ENCODE measurements around the gene MCOLN3.
A peak's percentile ranks its signal among the peaks of the same experiment; 100 is the strongest.

MCOLN3 gene, protein sequence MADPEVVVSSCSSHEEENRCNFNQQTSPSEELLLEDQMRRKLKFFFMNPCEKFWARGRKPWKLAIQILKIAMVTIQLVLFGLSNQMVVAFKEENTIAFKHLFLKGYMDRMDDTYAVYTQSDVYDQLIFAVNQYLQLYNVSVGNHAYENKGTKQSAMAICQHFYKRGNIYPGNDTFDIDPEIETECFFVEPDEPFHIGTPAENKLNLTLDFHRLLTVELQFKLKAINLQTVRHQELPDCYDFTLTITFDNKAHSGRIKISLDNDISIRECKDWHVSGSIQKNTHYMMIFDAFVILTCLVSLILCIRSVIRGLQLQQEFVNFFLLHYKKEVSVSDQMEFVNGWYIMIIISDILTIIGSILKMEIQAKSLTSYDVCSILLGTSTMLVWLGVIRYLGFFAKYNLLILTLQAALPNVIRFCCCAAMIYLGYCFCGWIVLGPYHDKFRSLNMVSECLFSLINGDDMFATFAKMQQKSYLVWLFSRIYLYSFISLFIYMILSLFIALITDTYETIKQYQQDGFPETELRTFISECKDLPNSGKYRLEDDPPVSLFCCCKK

DNA sequence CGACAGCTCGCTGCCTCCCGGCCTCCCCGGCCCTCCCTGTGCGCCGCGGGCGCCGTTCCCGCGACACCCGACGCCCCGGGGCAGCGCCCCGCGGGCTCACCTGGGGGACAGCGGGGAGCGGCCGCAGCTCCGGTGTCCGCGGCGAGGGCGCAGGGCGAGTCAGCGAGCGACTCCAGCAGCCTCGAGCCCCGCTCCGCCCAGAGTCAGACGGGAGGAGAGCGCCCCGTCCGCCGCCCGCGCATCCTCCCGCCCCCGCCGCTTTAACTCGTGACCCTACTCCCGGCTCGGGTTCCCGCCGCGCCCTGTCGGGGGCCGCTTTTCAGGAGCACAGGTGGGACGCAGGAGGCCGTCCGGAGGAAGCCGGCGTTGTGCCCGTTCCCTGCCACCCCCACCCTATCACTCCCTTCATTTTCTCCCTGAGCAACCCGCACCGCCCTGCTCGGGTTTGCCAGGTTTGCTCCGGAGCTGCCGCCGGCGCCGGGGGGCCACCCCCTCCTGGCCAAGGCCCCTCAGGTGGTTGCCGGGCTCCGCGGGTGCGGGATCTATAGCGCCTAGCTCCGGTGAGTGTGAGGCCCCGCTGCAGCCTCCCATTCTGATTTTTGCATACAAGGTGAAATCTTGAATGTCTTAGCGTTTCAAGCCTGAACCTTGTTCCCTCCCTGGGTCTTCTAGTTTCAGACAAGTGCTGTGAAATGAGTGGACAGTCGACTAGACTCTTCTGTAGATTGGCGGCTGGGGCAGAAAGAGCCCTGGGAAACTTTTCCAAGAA lies at the start of gene MCOLN3:
Gene MCOLN3, minus strand, starts transcription at position 205 of the 769 bp plus-strand sequence. CDS start 3,140 bp downstream, outside the sequence.
- DNase-seq, result peak; percentile 22

DNA sequence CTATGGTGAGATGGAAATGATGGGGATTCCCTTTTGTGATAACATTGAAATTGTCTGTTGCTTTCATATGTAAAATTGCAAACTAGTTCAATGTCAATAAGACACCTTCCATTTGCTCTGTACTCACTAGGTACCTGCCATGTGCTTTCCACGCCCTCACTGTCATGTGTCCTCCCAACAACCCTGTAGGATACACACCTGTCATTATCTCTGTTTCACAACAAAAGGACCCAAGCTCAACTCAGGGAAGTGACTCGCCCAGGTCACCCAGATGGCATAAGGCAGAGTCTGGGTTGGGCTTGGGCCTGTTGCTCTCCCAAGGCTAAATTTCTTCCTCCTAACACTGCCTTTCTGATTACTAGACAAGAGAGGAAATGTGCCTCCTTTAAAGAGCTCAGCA lies 45.3 kb upstream of the MCOLN3 start:
- no peak for DNase-seq

DNA sequence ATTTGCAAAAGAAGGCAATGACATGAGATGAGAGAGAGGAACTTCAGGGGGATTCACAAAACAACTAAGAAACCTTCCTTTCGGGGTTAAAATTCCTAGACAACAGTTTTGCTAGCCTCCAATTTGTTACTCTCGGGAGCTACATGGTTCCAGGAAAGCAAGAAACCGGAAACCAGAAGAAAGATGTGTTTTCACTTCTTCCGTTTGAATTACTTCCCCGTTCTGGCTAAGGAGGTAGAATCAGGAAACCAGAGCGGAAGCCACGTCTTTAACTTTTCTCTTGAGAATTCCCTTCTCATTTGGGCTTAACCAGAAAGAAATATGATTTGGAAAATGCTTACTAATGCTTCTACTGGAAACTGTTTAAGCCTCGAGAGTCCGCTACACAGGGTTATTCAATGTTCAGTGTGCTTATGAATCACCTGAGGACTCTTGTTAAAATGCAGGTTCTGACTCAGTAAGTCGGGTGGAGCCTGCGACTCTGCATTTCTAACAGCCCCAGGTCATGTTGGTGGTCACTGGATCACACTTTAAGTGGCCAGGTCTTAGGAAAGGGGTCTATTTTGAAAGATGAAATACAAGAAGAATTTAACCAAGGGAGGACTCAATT lies 43.5 kb upstream of the MCOLN3 start:
- peak; percentile 15 for DNase-seq

DNA sequence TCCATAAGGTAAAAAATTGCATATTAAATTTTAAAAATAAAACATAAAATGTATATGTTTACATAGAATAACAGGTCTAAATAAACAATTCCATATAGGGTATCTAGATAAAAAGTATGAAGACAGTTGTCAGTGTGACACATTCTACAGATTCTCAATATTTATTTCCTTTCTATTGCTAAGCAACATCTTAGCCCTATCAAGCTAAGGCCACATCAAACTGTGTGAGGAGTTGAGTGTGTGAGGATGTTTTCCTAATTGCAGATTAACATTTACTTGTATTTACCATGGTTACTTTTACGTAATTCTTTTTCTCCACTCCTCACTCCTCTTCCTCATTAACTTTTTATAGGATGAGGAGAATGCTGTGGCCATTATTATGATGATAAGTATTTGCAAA lies 41.9 kb upstream of the MCOLN3 start:
- peak; percentile 27 for DNase-seq

DNA sequence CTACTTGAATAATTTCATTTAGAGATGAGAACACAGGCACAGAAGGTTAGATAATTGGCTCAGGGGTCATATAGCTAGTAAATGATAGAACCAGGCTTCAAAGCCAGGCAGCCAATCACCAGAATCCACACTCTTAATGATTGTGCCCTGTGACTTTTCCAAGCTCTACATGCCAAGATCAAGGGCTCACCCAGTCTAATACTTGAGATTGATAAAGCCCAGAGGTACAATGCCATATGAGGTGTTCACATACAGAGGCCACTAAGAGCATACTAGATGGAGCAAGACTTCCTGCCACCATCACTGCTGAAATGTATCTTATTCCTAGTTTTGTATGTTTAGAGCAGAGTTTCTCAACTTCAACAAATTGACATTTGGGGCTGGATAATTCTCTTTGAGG lies 40.9 kb upstream of the MCOLN3 start:
- no peak for DNase-seq

DNA sequence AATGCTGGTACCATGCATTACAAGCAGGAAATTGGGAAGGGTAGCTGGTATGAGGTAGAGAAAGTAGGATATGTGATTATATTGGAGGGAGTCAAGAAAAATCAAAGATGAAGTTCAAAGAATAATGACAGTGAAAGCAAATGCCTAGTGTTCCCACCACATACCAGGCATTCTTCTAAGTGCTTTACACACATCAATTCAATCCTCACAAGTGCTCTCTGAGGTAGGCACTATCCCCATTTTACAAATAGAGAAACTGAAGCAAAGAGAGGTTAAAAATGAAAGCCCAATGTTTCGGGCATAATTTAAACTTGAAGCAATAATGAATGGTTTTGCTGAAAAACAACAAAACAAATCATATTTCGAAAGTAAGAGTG lies 40.1 kb upstream of the MCOLN3 start:
- no peak for DNase-seq

DNA sequence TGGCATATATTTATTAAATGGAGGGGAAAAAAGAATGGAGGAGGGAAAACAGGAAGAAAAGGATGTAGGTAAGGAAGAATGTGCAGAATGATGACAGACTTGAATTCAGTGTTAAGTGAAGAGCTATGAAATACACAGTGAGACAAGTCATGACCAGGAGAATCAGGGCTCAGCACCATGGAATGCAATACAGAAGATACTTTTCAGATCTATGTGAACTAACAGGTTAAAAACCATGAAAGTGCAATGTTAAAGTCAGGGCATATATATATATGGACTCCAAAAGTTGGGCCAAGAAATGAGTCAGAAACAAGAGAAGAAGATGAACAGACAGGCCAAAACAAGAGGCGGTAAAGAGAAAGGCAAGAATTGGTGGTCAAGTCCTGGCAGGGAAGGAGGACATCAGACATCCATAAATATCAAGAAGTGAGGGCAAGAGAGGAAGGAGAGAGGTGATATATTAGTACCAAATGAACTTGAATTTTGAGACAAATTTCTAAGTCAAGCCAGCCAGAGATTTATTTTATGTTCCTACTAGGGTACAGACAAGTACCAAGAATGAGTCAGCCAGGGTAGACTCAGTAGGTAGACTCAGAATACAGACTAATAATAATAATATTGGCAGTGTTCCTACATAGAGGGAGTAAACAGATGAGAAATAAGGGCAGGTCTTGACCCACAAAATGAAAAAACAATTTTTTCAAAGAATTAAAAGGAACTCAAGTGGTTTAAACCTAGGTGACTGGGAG lies 39.5 kb upstream of the MCOLN3 start:
- DNase-seq, result peak; percentile 15

DNA sequence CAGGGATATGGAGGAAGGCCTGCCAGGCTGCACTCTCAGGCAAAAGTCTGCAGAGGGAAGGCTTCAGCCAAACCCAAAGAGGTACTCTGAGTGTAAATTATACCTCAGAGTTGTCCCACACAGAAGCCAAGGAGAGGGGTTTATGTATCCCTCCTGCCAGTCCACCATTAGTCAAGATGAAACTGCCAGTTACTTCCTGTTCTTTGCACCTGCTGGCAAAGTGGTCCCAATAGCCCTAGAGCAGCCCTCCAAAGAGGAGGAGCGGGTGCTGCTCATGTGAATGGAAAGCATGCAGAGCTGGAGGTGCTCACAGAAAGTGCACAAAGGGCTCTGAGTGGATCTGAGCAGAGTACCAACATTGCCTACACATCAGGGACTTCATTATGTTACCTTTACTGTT lies 37.1 kb upstream of the MCOLN3 start:
- DNase-seq, result no peak

DNA sequence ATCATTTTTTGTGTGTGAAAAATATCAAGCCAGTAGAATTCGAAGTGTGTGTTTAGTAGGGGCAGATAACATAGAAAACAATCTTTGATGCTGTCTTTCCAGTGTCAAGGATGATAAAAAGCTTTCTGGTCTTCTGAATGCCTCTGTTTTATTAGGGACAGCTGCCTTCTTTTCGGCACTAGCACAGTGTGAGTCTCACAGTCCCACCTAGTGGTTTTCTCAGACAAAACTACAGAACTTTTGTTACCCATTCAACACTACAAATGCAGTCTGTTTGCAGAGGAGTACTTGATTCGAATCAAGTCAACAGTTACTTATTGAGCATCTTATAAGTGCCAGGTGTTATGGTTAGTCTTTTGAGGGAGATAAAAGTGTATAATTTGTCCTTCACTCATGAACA lies 30.6 kb upstream of the MCOLN3 start:
- peak; percentile 25 for DNase-seq

DNA sequence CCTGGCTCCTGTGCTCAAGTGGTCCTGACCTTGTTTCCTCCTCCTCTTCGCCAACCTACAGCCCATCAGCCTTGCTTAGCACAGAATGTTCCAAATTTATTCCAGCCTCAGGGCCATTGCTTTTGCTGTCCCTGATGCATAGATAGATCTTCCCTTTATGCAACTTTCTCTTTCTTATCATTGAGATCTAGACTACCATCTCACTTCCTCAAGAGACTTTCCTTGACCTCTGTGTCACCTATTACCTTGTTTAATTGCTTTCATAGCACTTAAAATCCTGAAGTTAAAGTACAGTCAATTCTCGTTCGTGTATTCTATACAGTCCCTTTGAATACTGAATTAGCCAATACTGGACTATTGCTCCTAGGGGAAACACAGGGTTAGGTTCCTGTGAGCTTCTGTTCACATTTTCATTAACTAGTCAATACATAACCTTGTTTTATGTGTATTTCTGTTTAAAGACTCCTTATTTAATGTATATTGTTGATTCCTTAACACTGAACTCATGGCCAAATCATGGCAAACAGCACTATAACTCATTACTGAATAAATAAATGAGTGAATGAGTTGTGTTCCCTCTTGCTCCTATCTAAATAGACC lies 26.2 kb upstream of the MCOLN3 start:
- DNase-seq, result no peak

DNA sequence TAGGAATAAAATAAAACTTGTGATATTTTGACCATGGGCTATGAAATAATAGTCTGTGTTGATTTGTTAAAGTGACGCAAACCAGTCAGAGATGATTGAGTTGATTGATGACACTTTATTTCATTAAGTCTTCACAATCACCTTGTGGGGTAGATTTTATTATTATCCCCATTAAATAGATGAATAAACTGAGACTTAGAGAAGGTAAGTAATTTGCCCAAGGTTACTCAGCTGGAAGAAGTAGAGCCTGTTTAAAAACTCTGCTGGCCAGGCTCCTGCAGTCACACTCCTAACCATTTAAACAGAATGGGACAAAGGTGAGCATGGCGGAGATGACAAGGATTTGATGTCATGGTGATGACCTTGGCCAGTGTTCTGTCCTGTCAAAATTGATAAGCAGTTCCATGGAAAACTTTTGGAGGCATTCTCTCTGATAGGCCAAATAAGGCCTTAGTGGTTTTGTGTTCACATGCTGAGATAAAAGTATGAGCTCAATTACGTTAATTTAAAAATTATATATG lies 22.7 kb upstream of the MCOLN3 start:
- no peak for DNase-seq

DNA sequence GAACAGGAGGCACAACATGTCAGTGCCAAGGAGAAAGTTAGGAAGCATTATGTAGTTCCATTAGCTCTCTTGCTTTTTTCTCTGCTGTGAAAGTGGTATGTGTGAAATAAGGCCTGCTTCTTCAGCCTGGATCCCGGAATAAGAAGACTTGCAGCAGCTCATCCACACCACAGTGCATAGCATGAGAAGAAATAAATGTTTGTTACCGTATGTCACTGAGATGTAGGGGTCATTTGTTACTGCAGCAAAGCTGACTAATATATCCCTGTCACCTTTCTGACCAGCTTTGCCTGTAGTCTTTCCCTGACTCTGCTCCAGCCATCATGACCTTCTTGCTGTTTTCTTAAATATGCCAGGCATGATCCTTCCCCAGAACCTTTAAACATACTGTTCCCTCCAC lies 20.5 kb upstream of the MCOLN3 start:
- DNase-seq, result no peak

DNA sequence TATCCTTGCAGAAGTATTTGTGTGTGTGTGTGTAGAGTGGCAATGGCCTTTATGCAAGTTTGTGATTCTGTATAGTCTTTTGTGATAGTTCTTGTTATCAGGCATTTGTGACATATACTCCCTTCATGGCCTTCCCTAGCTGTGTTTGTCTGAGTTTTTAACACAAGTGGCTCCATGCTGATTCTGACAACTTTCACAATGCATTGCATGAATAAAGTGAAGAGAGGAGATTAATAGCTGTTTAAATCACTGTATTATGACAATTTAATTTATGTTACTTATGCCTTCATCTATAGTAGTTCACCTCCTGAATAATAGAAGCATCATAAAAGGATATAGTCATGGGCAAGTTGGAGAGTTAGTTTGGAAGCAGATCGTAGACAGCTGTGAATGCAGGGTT lies 17.2 kb upstream of the MCOLN3 start:
- DNase-seq, result no peak

DNA sequence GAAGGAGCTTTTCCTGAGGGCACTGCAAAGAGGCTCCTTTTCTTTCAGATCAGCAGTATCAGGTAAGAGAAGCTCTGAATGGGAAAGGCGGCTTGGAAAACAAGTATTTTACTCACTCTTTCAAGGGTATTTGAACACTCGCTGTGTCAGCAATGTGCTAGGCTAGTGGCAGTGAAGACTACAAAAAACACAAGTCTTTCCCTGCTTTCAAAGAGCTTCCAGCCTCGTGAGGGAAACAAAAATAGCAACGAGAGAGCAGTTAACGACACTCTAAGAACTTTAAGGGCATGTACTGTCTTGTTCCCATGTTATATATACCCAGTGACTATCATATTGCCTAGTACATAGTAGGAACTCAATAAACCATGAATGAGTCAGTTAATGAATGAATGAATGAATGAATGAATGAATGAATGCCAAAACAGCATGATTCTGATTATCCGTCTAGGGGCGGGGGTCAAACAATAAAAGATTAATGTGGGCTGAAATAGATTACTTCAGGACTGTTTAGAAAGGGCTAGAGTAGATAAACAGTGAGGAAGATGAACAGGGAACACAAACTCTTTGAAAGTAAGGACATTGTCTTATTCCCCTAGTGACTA lies 14.2 kb upstream of the MCOLN3 start:
- DNase-seq, result no peak

DNA sequence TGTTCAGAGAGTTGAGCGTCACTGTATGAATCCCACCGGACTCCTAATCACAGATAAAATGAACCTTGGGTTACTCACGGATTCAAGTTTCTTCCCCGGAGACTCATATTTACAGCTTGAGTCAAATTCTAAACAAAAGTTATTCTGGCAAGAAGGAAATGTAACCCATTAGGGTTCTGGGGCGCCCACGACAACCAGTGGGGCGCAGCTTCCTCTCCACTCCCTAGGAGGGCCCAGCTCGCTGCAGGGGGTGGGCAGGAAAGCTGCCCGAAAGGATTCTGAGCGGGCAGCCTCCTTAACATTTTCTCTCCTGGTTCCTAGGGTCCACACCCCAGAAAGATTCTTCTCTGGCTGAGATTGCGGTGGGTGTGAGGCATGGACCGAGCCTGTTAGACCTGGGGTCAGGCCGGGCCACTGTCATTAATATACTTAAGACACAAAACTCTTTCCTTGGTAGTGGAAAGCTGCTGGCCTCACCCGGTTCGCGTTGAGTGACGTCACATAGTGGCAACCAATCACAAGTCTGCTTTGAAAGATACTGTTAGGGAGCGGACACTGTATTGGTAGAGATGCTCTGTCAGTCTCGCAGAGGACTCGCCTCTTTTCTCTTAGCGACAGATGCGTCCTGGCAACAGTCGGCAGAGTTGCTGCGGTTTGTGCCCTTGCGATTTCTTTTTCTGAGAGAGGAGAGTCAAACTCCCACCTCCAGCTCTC lies 13.6 kb upstream of the MCOLN3 start:
- peak; percentile 94 for DNase-seq

DNA sequence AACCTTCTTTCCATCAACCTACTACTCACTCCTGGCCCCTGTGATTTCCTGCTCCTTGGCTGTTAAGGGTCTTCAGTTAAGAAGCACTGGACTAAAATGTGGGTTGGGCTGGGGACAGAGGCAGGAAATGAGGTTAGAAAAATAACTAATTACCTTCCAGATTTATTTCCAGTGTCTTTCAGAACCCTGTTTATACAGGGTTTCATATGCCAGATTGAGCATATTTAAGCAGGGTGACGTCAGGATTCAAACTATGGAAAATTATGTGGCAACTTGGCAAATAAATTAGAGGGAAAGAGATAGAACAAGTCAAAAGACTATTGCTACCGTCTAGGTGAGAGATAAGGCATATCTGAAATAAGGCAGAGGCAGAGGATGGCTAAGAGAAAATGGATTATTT lies 11.7 kb upstream of the MCOLN3 start:
- DNase-seq, result no peak

DNA sequence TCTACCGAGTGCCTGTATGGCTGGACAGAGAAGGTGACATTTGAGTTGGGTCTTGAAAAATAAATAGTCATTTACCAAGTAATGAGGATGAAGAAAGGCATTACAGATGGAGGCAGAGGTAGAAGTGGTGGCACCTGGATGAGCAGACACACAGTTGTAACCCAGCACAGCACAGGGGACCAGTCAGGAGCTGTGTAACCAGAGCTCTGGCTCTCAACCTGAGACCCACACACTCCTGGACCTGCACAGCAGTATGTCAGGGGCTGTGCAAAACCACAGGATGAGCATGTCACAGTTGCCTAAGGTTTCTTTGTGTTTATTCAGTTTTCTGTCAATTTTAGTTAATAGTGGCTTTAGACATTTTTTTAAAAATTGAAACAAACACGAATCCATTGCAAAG lies 11.3 kb upstream of the MCOLN3 start:
- no peak for DNase-seq

DNA sequence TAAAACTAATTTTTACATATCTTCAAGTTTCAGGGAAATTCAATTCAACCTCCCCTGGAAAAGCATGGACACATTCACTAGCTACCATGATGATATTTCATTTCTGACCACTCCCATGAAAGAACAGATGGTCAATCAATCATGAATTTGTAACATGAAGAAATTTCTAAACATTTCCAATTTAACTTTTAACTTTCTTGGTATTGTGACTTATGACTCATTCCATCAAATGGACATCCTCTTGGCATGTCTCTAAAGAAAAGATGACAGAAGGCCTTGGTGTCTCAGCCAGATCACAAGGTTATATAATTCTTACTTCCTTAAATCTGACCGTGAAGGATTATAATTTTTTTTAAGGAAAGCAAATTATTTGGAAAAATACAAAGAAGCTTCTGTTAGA lies 10.5 kb upstream of the MCOLN3 start:
- DNase-seq, result no peak

DNA sequence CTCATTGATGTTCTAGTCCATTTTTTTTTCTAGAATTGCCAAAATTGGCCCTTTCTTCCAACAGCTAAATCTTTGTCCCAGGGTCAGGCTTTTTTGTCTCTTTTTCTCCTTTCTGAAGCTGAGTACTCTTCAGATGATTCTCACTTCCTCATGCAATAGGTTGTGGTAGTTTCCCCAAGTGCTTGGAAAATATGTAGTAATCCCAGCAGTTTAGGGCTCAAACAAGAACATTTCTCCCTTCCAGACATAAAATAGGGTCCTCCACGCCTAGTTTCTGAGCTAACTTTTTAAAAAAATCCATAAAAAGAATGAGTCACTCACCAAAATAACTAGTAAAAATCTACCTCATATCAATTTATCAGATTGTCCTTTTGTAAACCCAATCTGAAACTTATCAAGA lies 10.0 kb upstream of the MCOLN3 start:
- DNase-seq, result no peak

DNA sequence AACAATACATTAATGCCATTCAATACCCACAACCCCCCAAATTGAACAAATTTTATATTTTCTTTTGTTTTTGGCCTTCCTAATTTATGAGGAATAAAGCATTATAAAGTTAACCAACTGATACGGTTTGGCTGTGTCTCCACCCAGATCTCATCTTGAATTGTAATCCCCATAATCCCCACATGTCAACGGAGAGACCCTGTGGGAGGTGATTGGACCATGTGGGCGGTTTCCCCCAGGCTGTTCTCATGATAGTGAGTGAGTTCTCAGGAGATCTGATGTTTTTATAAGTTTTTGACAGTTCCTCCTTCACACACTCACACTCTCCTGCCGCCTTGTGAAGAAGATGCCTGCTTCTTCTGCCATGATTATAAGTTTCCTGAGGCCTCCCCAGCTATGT lies 6.4 kb upstream of the MCOLN3 start:
- DNase-seq, result no peak

DNA sequence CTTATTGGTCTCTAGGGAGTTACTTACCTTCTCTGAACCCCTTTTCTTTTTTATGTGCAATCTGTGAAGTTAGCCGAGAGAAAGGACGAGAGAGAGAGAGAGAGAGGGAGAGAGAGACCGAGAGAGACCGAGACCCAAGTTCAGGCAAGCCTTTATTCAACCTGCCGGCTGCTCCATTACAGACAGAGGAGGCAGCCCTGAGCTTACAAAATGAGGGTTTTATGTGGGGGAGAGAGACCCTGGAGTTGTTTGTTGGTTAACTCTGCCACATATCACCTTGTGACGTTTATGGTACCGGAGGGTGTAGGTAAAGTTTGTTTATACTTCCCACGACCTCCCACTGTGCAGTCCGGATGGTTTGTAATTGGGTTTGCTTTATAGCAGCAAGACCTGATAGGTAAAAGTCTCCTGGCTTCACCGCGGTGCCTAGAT lies 1.5 kb upstream of the MCOLN3 start:
- DNase-seq, result no peak

Measured in CD4-positive, alpha-beta T cell treated with Interleukin-4 for 4 hours (primary cell).